H7 (cell line): ENCODE results near the gene HIVEP3. TPM values are rescaled to one million over a fixed set of nuclear protein-coding genes. Genes with fewer than 3 reads are reported as not detected.

ENCODE experiments used
- DNase-seq: peaks from one replicate; pipeline ENCODE4 v3.0.0; 2012
- H3K27me3 ChIP-seq: 2 replicates; pipeline ENCODE4 v1.6.0; 2011; ENCODE audit warnings: mild to moderate bottlenecking, low read length; ENCODE audit not compliant: control insufficient read depth, insufficient read depth
- H3K36me3 ChIP-seq: replicated peaks from 2 replicates; pipeline ENCODE4 v1.5.1; 2011; ENCODE audit warnings: low read length; ENCODE audit not compliant: control insufficient read depth, insufficient read depth
- H3K4me3 ChIP-seq: 2 replicates; pipeline ENCODE4 v1.5.1; 2011; ENCODE audit warnings: low read depth, mild to moderate bottlenecking, control low read depth, low read length, moderate library complexity; ENCODE audit not compliant: insufficient read depth
- total RNA-seq: library from RNA; depleted of rRNA; stranded (reverse); fragments of >200 nt; shearing (Covaris generic); gene quantifications from 2 replicates; pipeline ENCODE4 v1.2.3, GENCODE V29; 2014

Gene HIVEP3
- total RNA-seq, 1 experiment from 2014 or later: 1.8 TPM

- no peak for DNase-seq
- Histone ChIP-seq H3K27me3 (peaks cover 24% of the 10 kb centered on the region), H3K4me3 (no peak overlapping the region), H3K36me3 (no peaks in the 10 kb centered on the region)
Observed at GRCh38 chr1:41914516-41914915, 4.2 kb downstream of the HIVEP3 start.

- H3K4me3 ChIP-seq: no peak overlapping the region
- peaks cover 12% of the 10 kb centered on the region for H3K27me3 ChIP-seq
- H3K36me3 ChIP-seq: no peaks in the 10 kb centered on the region
- DNase-seq: no peak
Observed at GRCh38 chr1:41913014-41913413, 5.7 kb downstream of the HIVEP3 start.

- H3K4me3 ChIP-seq: no peak overlapping the region
- no peak for DNase-seq
- no peaks in the 10 kb centered on the region for H3K27me3 ChIP-seq
- H3K36me3 ChIP-seq: no peaks in the 10 kb centered on the region
Observed at GRCh38 chr1:41908288-41908895, 10.3 kb downstream of the HIVEP3 start.

- DNase-seq: no peak
- Histone ChIP-seq H3K4me3 (no peak overlapping the region), H3K27me3 (no peaks in the 10 kb centered on the region), H3K36me3 (no peaks in the 10 kb centered on the region)
Observed at GRCh38 chr1:41907446-41907845, 11.3 kb downstream of the HIVEP3 start.

GRCh38 chr1:41906943-41907342, 11.8 kb downstream of the HIVEP3 start:
- Histone ChIP-seq H3K36me3 (no peaks in the 10 kb centered on the region), H3K4me3 (no peak overlapping the region), H3K27me3 (no peaks in the 10 kb centered on the region)
- DNase-seq: no peak

GRCh38 chr1:41905093-41905675, 13.5 kb downstream of the HIVEP3 start:
- Histone ChIP-seq H3K27me3 (no peaks in the 10 kb centered on the region), H3K36me3 (no peaks in the 10 kb centered on the region), H3K4me3 (no peak overlapping the region)
- no peak for DNase-seq

GRCh38 chr1:41902664-41903063, 16.1 kb downstream of the HIVEP3 start:
- Histone ChIP-seq H3K4me3 (no peak overlapping the region), H3K36me3 (no peaks in the 10 kb centered on the region), H3K27me3 (no peaks in the 10 kb centered on the region)
- no peak for DNase-seq

- no peaks in the 10 kb centered on the region for H3K27me3 ChIP-seq
- no peak for DNase-seq
- H3K4me3 ChIP-seq: no peak overlapping the region
- H3K36me3 ChIP-seq: no peaks in the 10 kb centered on the region
Observed at GRCh38 chr1:41902159-41902577, 16.6 kb downstream of the HIVEP3 start.

- Histone ChIP-seq H3K4me3 (no peak overlapping the region), H3K27me3 (no peaks in the 10 kb centered on the region), H3K36me3 (no peaks in the 10 kb centered on the region)
- DNase-seq: no peak
Observed at GRCh38 chr1:41901551-41901950, 17.2 kb downstream of the HIVEP3 start.

- Histone ChIP-seq H3K36me3 (no peaks in the 10 kb centered on the region), H3K27me3 (no peaks in the 10 kb centered on the region), H3K4me3 (no peak overlapping the region)
- DNase-seq: no peak
Observed at GRCh38 chr1:41900603-41901444, 17.9 kb downstream of the HIVEP3 start.

GRCh38 chr1:41898191-41898713, 20.5 kb downstream of the HIVEP3 start:
- Histone ChIP-seq H3K36me3 (no peaks in the 10 kb centered on the region), H3K27me3 (no peaks in the 10 kb centered on the region), H3K4me3 (no peak overlapping the region)
- no peak for DNase-seq

- DNase-seq: no peak
- Histone ChIP-seq H3K27me3 (no peaks in the 10 kb centered on the region), H3K36me3 (no peaks in the 10 kb centered on the region), H3K4me3 (no peak overlapping the region)
Observed at GRCh38 chr1:41895552-41895951, 23.2 kb downstream of the HIVEP3 start.

GRCh38 chr1:41894808-41895483, 23.8 kb downstream of the HIVEP3 start:
- no peak for DNase-seq
- H3K27me3 ChIP-seq: no peaks in the 10 kb centered on the region
- H3K4me3 ChIP-seq: no peak overlapping the region
- no peaks in the 10 kb centered on the region for H3K36me3 ChIP-seq

- Histone ChIP-seq H3K4me3 (no peak overlapping the region), H3K27me3 (no peaks in the 10 kb centered on the region), H3K36me3 (no peaks in the 10 kb centered on the region)
- DNase-seq: no peak
Observed at GRCh38 chr1:41894101-41894807, 24.5 kb downstream of the HIVEP3 start.
